H1 (cell line): ENCODE results near the gene SLC44A1. TPM values are rescaled to one million over a fixed set of nuclear protein-coding genes. Genes with fewer than 3 reads are reported as not detected.

ENCODE experiments used
- ASH2L ChIP-seq: fragments of 200-600, 300-600 bp; sonication (generic); IDR thresholded peaks from one replicate; pipeline ENCODE4 v1.7.1; 2017; ENCODE audit warnings: low read length
- SAP30 ChIP-seq: fragments of 300-600 bp; sonication (generic); IDR thresholded peaks from 2 replicates; pipeline ENCODE4 v1.7.1; 2012; ENCODE audit warnings: low read length, moderate library complexity, mild to moderate bottlenecking, inconsistent platforms; ENCODE audit not compliant: insufficient read depth, insufficient replicate concordance
- SUZ12 ChIP-seq: fragments of 200-600 bp; sonication (generic); IDR thresholded peaks from 2 replicates; pipeline ENCODE4 v1.6.1; 2012; ENCODE audit warnings: mild to moderate bottlenecking, inconsistent platforms, low read length, moderate library complexity, mixed read lengths
- USF2 ChIP-seq: IDR thresholded peaks from 2 replicates; pipeline ENCODE4 v1.6.1; 2011; ENCODE audit warnings: low read length, improper control_type of control experiment
- polyA plus RNA-seq, 7 experiments: library from polyadenylated mRNA; depleted of rRNA in 3 of 7; stranded (reverse) in 5 of 7; unstranded in 2 of 7; fragments of >200 nt in 5 of 7; fragments of 200-250 nt in 2 of 7; gene quantifications; 1 replicate in 5 of 7; 2 replicates in 1 of 7; 4 replicates in 1 of 7; pipeline versions ENCODE4 v1.2.1 to v1.2.3, GENCODE V29; 2011 to 2013; ENCODE audit warnings: missing spikeins in 2 of 7, mixed read lengths in 2 of 7
- total RNA-seq: library from RNA; stranded (reverse); fragmentation: NEBNext Ultra II Directional; extraction: Animal tissue kit (Norgen Biotek cat#: 25700); gene quantifications from 2 replicates; pipeline ENCODE4 v1.2.1, GENCODE V29; 2021
- TF ChIP-seq, protein P1 (sequence below): fragments of 300-600 bp; sonication (generic); IDR thresholded peaks from 2 replicates; pipeline ENCODE4 v1.7.1; 2012; ENCODE audit warnings: low read length, moderate library complexity, mild to moderate bottlenecking, inconsistent platforms; ENCODE audit not compliant: insufficient replicate concordance

The SLC44A1 gene
- total and polyA plus RNA-seq, 2 of the 8 experiments (the other 6 are each of a cell fraction or from before 2014, with no cell fraction given): 30.5 to 71.2 TPM

DNA sequence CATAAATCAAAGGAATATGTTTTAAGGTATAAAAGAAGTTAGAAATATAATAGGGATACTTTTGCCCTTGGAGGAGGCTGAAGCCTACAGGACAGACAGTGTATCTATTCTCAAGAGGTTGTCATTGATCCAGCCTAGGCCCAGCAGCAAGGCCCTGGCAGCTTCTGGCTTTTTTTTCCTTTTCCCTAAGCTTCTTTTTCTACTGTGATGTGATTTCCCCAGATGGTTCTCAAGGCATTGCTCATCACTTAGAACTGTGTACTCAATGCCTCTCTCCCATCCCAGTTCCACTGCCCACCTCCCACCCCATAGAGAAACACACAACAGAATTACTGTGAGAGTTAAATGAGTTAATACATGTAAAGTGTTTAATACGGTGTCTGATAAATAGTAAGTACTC is 88.6 kb downstream of the SLC44A1 start (continued):
- TF ChIP-seq, protein P1, sequence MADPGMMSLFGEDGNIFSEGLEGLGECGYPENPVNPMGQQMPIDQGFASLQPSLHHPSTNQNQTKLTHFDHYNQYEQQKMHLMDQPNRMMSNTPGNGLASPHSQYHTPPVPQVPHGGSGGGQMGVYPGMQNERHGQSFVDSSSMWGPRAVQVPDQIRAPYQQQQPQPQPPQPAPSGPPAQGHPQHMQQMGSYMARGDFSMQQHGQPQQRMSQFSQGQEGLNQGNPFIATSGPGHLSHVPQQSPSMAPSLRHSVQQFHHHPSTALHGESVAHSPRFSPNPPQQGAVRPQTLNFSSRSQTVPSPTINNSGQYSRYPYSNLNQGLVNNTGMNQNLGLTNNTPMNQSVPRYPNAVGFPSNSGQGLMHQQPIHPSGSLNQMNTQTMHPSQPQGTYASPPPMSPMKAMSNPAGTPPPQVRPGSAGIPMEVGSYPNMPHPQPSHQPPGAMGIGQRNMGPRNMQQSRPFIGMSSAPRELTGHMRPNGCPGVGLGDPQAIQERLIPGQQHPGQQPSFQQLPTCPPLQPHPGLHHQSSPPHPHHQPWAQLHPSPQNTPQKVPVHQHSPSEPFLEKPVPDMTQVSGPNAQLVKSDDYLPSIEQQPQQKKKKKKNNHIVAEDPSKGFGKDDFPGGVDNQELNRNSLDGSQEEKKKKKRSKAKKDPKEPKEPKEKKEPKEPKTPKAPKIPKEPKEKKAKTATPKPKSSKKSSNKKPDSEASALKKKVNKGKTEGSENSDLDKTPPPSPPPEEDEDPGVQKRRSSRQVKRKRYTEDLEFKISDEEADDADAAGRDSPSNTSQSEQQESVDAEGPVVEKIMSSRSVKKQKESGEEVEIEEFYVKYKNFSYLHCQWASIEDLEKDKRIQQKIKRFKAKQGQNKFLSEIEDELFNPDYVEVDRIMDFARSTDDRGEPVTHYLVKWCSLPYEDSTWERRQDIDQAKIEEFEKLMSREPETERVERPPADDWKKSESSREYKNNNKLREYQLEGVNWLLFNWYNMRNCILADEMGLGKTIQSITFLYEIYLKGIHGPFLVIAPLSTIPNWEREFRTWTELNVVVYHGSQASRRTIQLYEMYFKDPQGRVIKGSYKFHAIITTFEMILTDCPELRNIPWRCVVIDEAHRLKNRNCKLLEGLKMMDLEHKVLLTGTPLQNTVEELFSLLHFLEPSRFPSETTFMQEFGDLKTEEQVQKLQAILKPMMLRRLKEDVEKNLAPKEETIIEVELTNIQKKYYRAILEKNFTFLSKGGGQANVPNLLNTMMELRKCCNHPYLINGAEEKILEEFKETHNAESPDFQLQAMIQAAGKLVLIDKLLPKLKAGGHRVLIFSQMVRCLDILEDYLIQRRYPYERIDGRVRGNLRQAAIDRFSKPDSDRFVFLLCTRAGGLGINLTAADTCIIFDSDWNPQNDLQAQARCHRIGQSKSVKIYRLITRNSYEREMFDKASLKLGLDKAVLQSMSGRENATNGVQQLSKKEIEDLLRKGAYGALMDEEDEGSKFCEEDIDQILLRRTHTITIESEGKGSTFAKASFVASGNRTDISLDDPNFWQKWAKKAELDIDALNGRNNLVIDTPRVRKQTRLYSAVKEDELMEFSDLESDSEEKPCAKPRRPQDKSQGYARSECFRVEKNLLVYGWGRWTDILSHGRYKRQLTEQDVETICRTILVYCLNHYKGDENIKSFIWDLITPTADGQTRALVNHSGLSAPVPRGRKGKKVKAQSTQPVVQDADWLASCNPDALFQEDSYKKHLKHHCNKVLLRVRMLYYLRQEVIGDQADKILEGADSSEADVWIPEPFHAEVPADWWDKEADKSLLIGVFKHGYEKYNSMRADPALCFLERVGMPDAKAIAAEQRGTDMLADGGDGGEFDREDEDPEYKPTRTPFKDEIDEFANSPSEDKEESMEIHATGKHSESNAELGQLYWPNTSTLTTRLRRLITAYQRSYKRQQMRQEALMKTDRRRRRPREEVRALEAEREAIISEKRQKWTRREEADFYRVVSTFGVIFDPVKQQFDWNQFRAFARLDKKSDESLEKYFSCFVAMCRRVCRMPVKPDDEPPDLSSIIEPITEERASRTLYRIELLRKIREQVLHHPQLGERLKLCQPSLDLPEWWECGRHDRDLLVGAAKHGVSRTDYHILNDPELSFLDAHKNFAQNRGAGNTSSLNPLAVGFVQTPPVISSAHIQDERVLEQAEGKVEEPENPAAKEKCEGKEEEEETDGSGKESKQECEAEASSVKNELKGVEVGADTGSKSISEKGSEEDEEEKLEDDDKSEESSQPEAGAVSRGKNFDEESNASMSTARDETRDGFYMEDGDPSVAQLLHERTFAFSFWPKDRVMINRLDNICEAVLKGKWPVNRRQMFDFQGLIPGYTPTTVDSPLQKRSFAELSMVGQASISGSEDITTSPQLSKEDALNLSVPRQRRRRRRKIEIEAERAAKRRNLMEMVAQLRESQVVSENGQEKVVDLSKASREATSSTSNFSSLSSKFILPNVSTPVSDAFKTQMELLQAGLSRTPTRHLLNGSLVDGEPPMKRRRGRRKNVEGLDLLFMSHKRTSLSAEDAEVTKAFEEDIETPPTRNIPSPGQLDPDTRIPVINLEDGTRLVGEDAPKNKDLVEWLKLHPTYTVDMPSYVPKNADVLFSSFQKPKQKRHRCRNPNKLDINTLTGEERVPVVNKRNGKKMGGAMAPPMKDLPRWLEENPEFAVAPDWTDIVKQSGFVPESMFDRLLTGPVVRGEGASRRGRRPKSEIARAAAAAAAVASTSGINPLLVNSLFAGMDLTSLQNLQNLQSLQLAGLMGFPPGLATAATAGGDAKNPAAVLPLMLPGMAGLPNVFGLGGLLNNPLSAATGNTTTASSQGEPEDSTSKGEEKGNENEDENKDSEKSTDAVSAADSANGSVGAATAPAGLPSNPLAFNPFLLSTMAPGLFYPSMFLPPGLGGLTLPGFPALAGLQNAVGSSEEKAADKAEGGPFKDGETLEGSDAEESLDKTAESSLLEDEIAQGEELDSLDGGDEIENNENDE: no peak
- TF ChIP-seq USF2 (no peak), SUZ12 (no peak), SAP30 (no peak), ASH2L (no peak)
